Endothelial cell of umbilical vein (primary cell): ENCODE data around the gene TCF7L2. TPM values are rescaled to one million over a fixed set of nuclear protein-coding genes. Genes with fewer than 3 reads are reported as not detected.

Experiments
- BruUV-seq: library from RNA; stranded (reverse); fragments of 400-500 nt; replicated peaks from 2 replicates; lab custom pipeline; 2021; lab: Mats Ljungman, UMichigan
- CTCF ChIA-PET: fragments of 300-600, 350-600 bp; sonication (Branson Sonifier 250); formaldehyde crosslinking; loops from one replicate; lab custom pipeline; 2021; ENCODE audit warnings: antibody characterized with exemption, inconsistent platforms; lab: Charles Lee
- POLR2A ChIA-PET: fragments of 300-600, 350-600 bp; sonication (Branson Sonifier 250); formaldehyde crosslinking; loops from one replicate; lab custom pipeline; 2021; ENCODE audit warnings: antibody characterized with exemption, inconsistent platforms; lab: Charles Lee
- DNase-seq: peaks from one replicate; pipeline ENCODE4 v3.0.0-alpha.2; 2011; ENCODE audit warnings: low read depth, low spot score
- FAIRE-seq: peaks from 2 replicates; lab custom pipeline; 2011; peaks lifted over from hg19 to GRCh38; lab: Jason Lieb, UNC
- H2AFZ ChIP-seq: 2 replicates; pipeline ENCODE4 v1.6.0; 2012; ENCODE audit warnings: low read depth, low read length, control low read depth, inconsistent platforms
- H3K27ac ChIP-seq: 2 replicates; pipeline ENCODE4 v1.5.1; 2011; ENCODE audit warnings: low read depth, mild to moderate bottlenecking, control low read depth, low read length, moderate library complexity; ENCODE audit not compliant: insufficient read depth
- H3K27me3 ChIP-seq, 2 experiments: 2 replicates each; pipeline versions ENCODE4 v1.6.0 to v1.6.1; 2011; ENCODE audit warnings: low read length in 2 of 2, mixed read lengths in 1 of 2; ENCODE audit not compliant: control insufficient read depth in 2 of 2, insufficient read depth in 2 of 2
- H3K36me3 ChIP-seq, 2 experiments: 2 replicates in 1 of 2; 3 replicates in 1 of 2; pipeline ENCODE4 v1.5.1; 2011; ENCODE audit warnings: low read length in 2 of 2, mild to moderate bottlenecking in 1 of 2, moderate library complexity in 1 of 2; ENCODE audit not compliant: control insufficient read depth in 2 of 2, insufficient read depth in 2 of 2; ENCODE audit errors: extremely low read depth in 1 of 2
- H3K4me1 ChIP-seq: 3 replicates; pipeline ENCODE4 v1.5.1; 2011; ENCODE audit warnings: mild to moderate bottlenecking, low read length; ENCODE audit not compliant: control insufficient read depth, insufficient read depth; ENCODE audit errors: extremely low read depth
- H3K4me2 ChIP-seq: 2 replicates; pipeline ENCODE4 v1.6.1; 2011; ENCODE audit warnings: low read length, control low read depth, mixed read lengths; ENCODE audit not compliant: insufficient read depth
- H3K4me3 ChIP-seq, 3 experiments: fragments of 200-600 bp in 1 of 3; sonication (generic), shearing (Covaris generic) in 1 of 3; replicated peaks in 1 of 3; 2 replicates each; pipeline ENCODE4 v1.5.1; 2011 to 2016; ENCODE audit warnings: control low read depth in 3 of 3, low read length in 3 of 3, mild to moderate bottlenecking in 2 of 3, inconsistent platforms in 1 of 3, low read depth in 1 of 3, moderate library complexity in 1 of 3; ENCODE audit not compliant: insufficient read depth in 1 of 3
- H3K79me2 ChIP-seq: 2 replicates; pipeline ENCODE4 v1.6.0; 2012; ENCODE audit warnings: low read length, inconsistent platforms; ENCODE audit not compliant: control insufficient read depth, insufficient read depth
- H3K9ac ChIP-seq: replicated peaks from 2 replicates; pipeline ENCODE3; 2011; ENCODE audit warnings: low read length, control low read depth; ENCODE audit not compliant: insufficient read depth; ENCODE audit errors: extremely low read depth
- H3K9me1 ChIP-seq: replicated peaks from 3 replicates; pipeline ENCODE4 v1.6.0; 2011; ENCODE audit warnings: mild to moderate bottlenecking, low read length; ENCODE audit not compliant: control insufficient read depth, insufficient read depth; ENCODE audit errors: extremely low read depth
- H3K9me3 ChIP-seq: replicated peaks from 2 replicates; pipeline ENCODE4 v1.5.1; 2012; ENCODE audit warnings: low read length, inconsistent platforms; ENCODE audit not compliant: control insufficient read depth, insufficient read depth
- H4K20me1 ChIP-seq: replicated peaks from 2 replicates; pipeline ENCODE3; 2011; ENCODE audit warnings: mild to moderate bottlenecking, low read length; ENCODE audit not compliant: control insufficient read depth, insufficient read depth; ENCODE audit errors: extremely low read depth
- CTCF ChIP-seq, 2 donors: IDR thresholded peaks; 1 replicate in 1 of 2; 2 replicates in 1 of 2; pipeline ENCODE4 v1.5.1; 2011; ENCODE audit warnings: low read length in 2 of 2, mild to moderate bottlenecking in 2 of 2, moderate library complexity in 2 of 2, control low read depth in 1 of 2, inconsistent platforms in 1 of 2, low read depth in 1 of 2; ENCODE audit not compliant: insufficient read depth in 1 of 2; ENCODE audit errors: extremely low read depth in 1 of 2
- GATA2 ChIP-seq: IDR thresholded peaks from 2 replicates; pipeline ENCODE4 v1.7.0; 2011; ENCODE audit warnings: low read depth, mild to moderate bottlenecking, moderate library complexity, mixed read lengths, low read length; ENCODE audit not compliant: insufficient read length, insufficient read depth
- JUN ChIP-seq: IDR thresholded peaks from 2 replicates; pipeline ENCODE4 v1.6.1; 2011; ENCODE audit warnings: borderline replicate concordance, low read depth; ENCODE audit not compliant: insufficient read length, insufficient read depth
- POLR2A ChIP-seq: IDR thresholded peaks from 2 replicates; pipeline ENCODE4 v1.6.1; 2012; ENCODE audit warnings: low read depth, mild to moderate bottlenecking, control low read depth, low read length
- POLR2AphosphoS5 ChIP-seq: IDR thresholded peaks from 2 replicates; pipeline ENCODE4 v1.6.1; 2012; ENCODE audit warnings: low read depth, mild to moderate bottlenecking, control low read depth, low read length, moderate library complexity; ENCODE audit not compliant: insufficient read depth
- dilution Hi-C: fragments of 300-500 bp; cut with MboI; formaldehyde crosslinking; loops from one replicate; pipeline ENCODE4 v1.15.0; 2019; ENCODE audit warnings: low sequenced_read_pairs; ENCODE audit not compliant: extremely low pct_ligation_motif_present
- intact Hi-C: fragments of 100-400 bp; cut with micrococcal nuclease; formaldehyde crosslinking; loops from one replicate; pipeline ENCODE4 v1.10.0; 2022
- polyA plus RNA-seq, 4 experiments: library from polyadenylated mRNA; depleted of rRNA in 3 of 4; stranded (reverse) in 3 of 4; unstranded in 1 of 4; fragments of >200 nt; gene quantifications; 2 replicates each; pipeline versions ENCODE4 v1.2.1 to v1.2.3, GENCODE V29; 2011 to 2012; ENCODE audit warnings: missing spikeins in 1 of 4
- total RNA-seq: library from RNA; stranded (reverse); gene quantifications from 2 replicates; pipeline ENCODE4 v1.2.3, GENCODE V29; 2021

TCF7L2 gene
- total and polyA plus RNA-seq, 2 donors (not counting 3 experiments of a cell fraction or from before 2014, with no cell fraction given), result 9.9 to 21.8 TPM

GRCh38 chr10:113183573-113183972 lies 233.5 kb downstream of the TCF7L2 start:
- dilution Hi-C loops (no loop called here), intact Hi-C loops (no loop called here)
- TF ChIP-seq GATA2, result no peak
- DNase-seq (no peak), FAIRE-seq (no peak)
- Histone ChIP-seq H3K9me1 (no peaks in the 10 kb centered on the region), H3K9me3 (no peaks in the 10 kb centered on the region), H3K36me3 (no peaks in the 10 kb centered on the region), H3K27me3 (no peaks in the 10 kb centered on the region), H2AFZ (no peak overlapping the region), H3K27ac (no peak overlapping the region), H4K20me1 (no peaks in the 10 kb centered on the region), H3K4me3 (no peak overlapping the region), H3K9ac (no peak overlapping the region), H3K4me2 (no peak overlapping the region), H3K79me2 (no peaks in the 10 kb centered on the region), H3K4me1 (no peaks in the 10 kb centered on the region)
- no TSS peak for BruUV-seq
- ChIA-PET CTCF (interaction anchor here (1.1 to 1.2 kb wide), 2 partner anchors 12 to 380 kb away, joined by 3 read pairs; no protein-coding TSS in a partner anchor), POLR2A (no interaction called here)

DNA sequence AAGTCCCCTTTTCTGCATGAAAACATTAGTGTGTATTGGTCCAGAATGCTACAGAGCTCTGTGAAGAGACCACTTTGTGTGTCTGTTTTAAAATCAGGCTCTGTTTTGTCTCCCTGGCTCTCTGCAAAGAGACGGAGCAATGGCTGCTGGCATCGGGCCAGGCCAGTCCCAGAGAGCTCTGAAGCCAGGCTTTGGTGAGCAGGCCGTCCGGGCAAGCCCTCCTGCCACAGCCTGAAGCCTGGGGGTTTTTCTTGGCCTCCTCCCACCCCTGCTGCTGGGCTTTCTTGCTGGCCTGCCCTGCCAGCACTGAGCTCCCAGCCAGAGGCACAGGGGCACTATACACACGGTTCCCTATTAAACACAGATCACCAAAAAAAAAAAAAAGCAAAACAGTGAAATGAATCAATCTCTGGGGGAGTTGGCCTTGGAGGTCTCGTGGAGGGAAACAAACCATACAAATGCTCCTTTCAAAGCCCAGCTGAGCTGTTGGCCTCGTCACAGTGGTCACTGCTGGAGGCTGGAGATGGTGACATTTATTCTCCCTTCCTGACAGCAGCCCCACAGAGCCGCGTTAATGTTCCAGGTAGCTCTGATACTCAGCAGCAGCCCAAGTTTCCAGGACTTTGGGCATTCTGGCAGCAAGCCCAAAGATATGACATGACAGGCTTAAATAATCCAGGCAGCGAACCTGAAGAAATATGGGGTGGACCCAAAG lies 237.2 kb downstream of the TCF7L2 start:
- CTCF ChIA-PET, result interaction anchor here (0.9 to 1.5 kb wide), 3 partner anchors 11 to 139 kb away, joined by 3 to 4 read pairs (median 3); no protein-coding TSS in a partner anchor
- H3K27me3 ChIP-seq, result no peaks in the 10 kb centered on the region
- H3K27ac ChIP-seq, result no peak overlapping the region
- H4K20me1 ChIP-seq, result no peaks in the 10 kb centered on the region
- H3K4me2 ChIP-seq, result no peak overlapping the region
- TF ChIP-seq POLR2AphosphoS5 (no peak), POLR2A (no peak), CTCF (IDR thresholded peaks at IDR 0.05; ENCODE audit: extremely low read depth in 1 of 2, insufficient read depth in 1 of 2, low read depth in 1 of 2, low read length in 2 of 2) (no peak), JUN (no peak)
- intact Hi-C loops, result no loop called here
- no peak overlapping the region for H3K9ac ChIP-seq
- no peaks in the 10 kb centered on the region for H3K4me1 ChIP-seq
- POLR2A ChIA-PET, result no interaction called here
- H3K36me3 ChIP-seq, result no peaks in the 10 kb centered on the region
- H3K9me1 ChIP-seq, result no peaks in the 10 kb centered on the region
- DNase-seq (no peak), FAIRE-seq (no peak)
- no peak overlapping the region for H3K4me3 ChIP-seq
- H2AFZ ChIP-seq, result no peak overlapping the region
- H3K79me2 ChIP-seq, result no peaks in the 10 kb centered on the region
- dilution Hi-C loops, result no loop called here
- BruUV-seq, result no TSS peak
- no peaks in the 10 kb centered on the region for H3K9me3 ChIP-seq
